Stimulated activated CD8-positive, alpha-beta memory T cell treated with anti-CD3 and anti-CD28 coated beads, Interleukin-2, amount 100 ng/mL, for 48 hours (primary cell): ENCODE data around the gene OR4N2.
"Not testable (repeated sequence)": the region's sequence is repeated elsewhere in the genome, so short reads cannot be mapped to it uniquely, and the experiment has no call there.

Source experiments
- DNase-seq, 2 donors: peaks; one replicate each; pipeline ENCODE4 v3.0.0-alpha.2; 2020; ENCODE audit warnings: low read depth in 2 of 2

OR4N2 gene, protein sequence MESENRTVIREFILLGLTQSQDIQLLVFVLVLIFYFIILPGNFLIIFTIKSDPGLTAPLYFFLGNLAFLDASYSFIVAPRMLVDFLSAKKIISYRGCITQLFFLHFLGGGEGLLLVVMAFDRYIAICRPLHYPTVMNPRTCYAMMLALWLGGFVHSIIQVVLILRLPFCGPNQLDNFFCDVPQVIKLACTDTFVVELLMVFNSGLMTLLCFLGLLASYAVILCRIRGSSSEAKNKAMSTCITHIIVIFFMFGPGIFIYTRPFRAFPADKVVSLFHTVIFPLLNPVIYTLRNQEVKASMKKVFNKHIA

DNA sequence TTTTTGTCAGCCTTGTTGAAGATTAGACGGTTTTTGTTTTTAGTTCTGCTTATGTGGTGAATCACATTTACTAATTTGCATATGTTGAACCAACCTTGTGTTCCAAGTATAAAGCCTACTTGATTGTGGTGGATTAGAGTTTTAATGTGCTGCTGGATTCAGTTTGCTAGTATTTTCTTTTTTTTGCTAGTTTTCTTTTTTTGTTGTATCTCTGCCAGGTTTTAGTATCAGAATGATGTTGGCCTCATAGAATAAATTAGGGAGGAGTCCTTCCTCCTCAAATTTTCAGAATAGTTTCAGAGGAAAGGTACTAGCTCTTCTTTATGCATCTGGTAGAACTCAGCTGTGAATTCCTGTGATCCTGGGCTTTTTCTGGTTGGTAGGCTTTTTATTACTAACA, at the start of gene OR4N2:
OR4N2 (plus strand) TSS at position 301 of the 400 bp plus-strand sequence. CDS start 23,679 bp downstream, outside the sequence.
- not testable (repeated sequence) for DNase-seq

DNA sequence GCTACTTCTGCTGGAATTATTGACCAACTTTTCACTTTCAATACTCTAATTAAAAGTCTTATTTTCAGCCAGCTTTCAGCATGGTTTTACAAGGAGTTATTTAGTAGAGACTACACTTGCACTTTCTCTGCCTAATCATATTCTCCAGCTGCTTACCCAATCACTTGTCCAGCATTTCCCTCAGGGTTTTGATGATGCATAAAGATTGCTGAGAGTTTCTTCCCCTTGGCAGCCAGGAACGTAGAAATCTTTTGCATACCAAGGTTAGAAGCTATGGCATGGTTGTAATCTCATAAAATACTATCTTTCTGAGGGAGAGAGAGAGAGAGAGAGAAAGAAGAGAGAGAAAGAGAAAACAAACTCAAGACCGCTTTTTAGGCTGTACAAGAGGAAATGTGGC, 49.4 kb upstream of the OR4N2 start:
- DNase-seq, result no peak

DNA sequence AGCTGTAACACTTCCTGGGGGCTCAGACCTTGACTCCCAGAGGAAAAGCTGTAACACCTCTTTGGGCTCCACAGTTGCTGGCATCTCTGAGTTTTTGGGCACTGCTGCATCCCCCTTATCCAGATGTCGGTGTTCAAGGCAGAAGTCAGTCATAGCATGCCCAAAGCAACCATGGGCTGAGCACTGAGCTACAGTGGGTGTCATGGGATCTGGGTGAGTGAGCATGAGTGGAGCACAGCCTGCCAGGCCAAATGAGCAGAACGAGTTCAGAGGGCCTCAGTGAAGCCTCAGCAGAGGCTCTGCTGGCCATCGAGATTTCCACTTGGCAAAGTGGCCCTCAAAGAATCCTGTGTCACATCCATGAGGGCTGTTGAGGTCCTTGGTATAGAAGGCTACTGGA, 32.1 kb upstream of the OR4N2 start:
- not testable (repeated sequence) for DNase-seq

DNA sequence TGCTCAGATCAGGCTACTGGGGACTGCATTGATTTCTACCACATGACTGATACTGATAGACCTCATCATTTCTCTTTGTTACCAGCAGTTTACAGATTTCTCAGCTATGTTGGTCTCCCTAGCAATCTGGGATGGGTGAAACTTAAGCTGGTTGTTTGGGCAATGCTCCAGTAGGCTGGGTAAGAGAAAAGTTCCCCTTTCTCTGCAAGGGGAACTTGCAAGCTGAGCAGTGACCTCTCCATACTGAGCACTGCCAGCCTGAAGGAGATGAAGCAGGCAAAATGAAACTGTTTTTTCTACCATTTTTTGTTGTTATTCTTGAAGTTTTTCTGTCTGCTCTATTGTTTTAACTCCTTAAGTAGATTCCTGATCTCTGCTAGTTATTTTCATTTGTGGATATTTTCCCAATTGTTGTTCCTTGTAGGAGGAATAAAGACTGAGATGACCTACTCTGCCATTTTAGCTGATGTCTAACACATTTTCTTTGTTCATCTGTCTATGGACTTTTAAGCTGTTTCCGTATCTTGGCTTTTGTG, 31.6 kb upstream of the OR4N2 start:
- no peak for DNase-seq

DNA sequence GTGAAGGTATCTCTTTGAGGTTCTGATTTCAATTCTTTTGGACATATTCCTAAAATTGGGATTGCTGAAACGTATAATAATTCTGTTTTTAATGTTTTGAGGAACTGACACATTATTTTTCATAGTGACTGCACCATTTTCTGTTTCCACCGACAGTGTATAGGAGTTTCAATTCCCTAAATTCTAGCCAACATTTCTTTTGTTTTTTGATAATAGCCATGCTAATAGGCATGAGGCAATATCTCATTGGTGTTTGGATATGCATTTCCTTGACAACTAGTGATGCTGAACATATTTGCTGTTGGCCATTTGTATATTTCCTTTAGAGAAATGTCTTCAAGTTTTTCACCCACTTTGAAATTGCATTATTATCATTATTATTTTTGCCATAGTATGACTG, 31.1 kb upstream of the OR4N2 start:
- not testable (repeated sequence) for DNase-seq

DNA sequence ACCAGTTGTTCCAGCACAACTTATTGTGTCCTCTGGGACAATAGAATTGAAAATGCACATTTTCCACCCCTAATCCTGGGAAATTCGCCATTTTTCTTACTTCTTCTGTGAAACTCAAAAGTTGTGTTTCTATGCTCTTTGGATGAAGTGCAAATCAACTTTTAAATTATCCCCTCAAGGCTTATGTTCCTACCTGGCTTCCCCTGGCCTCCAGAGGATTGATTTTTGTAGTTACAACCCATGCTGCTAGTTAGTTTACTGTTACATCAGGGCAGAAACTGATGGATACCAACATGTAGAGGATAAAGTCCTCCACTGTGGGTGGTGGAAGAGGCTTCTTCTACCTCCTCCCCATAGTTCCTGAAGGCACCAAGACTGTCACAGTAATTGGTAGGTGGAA, 30.4 kb upstream of the OR4N2 start, which contains the start of gene OR4M1:
OR4M1 (plus strand) TSS at position 301 of the 400 bp plus-strand sequence. CDS start 6,819 bp downstream, outside the sequence.
- DNase-seq, result not testable (repeated sequence)

DNA sequence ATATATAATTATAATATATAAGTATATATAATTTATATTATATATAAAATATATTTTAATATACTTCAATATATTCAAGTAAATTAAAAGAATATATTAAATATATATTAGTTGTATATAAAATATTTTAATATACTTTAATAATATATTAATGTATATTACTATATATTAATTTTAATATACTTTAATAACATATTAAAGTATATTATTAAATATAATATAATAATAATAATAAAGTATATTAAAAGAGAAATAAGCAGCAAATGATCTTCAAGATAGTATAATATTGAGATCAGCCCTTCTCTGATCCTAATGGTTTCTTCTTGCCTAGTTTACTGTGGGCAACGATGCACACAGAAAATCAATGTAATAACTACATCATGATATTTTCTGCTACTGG, 28.0 kb upstream of the OR4N2 start:
- no peak for DNase-seq

DNA sequence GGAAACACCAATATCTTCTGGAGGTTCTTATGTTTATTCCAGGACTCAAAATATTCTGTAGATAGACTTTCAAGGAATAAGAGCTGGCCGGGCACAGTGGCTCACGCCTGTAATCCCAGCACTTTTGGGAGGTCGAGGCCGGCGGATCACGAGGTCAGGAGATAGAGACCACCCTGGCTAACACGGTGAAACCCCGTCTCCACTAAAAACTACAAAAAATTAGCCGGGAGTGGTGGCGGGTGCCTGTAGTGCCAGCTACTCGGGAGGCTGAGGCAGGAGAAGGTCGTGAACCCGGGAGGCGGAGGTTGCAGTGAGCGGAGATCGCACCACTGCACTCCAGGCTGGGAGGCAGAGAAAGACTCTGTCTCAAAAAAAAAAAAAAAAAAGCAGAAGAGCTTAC, 17.7 kb upstream of the OR4N2 start:
- DNase-seq, result not testable (repeated sequence)

DNA sequence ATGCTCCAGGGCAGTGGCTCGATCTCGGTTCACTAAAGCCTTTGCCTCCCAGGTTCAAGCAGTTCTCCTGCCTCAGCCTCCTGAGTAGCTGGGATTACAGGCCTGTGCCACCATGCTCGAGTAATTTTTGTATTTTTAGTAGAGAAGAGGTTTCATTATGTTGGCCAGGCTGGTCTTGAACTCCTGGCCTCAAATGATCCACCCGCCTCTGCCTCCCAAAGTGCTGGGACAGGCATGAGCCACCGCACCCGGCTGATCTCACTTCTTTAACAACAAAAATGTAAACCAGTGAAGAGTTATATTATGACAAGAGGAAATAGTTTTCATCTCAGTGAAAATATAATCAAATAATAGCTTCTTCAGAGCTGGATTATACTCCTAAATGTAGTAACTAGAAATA, 16.3 kb upstream of the OR4N2 start:
- not testable (repeated sequence) for DNase-seq

DNA sequence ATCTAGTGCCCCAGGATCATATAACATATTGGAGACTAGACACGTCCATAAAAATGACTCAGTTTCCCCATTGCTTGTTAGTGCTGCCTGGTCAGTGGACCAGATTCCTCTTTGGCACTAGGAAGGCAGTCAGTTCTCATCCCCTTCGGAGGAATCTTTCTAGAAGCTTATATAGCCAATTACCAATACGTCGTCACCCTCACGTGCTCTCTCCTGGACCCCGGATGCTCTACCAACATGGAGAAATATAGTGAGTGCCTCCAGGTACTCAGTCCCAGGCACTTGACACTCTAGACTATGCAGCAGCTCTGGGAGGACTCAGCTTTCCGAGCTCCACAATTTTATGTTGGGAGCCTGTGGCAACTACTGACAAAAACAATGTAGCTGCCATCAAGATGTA, 15.4 kb upstream of the OR4N2 start:
- DNase-seq, result not testable (repeated sequence)

DNA sequence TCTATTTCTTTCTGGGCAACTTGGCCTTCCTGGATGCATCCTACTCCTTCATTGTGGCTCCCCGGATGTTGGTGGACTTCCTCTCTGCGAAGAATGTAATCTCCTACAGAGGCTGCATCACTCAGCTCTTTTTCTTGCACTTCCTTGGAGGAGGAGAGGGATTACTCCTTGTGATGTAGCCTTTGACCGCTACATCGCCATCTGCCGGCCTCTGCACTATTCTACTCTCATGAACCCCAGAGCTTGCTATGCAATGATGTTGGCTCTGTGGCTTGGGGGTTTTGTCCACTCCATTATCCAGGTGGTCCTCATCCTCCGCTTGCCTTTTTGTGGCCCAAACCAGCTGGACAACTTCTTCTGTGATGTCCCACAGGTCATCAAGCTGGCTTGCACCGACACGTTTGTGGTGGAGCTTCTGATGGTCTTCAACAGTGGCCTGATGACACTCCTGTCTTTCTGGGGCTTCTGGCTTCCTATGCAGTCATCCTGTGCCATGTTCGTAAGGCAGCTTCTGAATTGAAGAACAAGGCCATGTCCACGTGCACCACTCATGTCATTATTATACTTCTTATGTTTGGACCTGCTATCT, 7.0 kb upstream of the OR4N2 start:
- DNase-seq, result not testable (repeated sequence)

DNA sequence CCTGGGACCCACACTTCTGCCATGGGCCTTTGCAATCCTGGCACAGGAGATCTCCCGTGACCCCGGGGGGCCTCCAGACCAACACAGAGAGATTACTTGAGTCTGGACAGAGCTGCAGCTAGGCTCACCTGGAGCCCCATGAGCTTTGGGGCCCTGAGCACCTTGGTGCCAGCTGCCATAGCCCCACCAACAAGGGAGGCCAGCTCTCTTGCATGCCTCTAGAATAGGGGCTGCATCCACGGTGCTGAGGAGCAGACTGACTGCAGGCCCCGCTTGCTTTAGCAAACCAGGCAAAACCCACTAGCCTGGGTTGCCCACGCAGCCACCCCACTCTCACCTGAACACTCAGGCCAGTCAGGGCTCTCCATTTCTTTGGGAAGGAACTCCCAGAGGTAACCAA, 3.7 kb upstream of the OR4N2 start:
- DNase-seq, result no peak

DNA sequence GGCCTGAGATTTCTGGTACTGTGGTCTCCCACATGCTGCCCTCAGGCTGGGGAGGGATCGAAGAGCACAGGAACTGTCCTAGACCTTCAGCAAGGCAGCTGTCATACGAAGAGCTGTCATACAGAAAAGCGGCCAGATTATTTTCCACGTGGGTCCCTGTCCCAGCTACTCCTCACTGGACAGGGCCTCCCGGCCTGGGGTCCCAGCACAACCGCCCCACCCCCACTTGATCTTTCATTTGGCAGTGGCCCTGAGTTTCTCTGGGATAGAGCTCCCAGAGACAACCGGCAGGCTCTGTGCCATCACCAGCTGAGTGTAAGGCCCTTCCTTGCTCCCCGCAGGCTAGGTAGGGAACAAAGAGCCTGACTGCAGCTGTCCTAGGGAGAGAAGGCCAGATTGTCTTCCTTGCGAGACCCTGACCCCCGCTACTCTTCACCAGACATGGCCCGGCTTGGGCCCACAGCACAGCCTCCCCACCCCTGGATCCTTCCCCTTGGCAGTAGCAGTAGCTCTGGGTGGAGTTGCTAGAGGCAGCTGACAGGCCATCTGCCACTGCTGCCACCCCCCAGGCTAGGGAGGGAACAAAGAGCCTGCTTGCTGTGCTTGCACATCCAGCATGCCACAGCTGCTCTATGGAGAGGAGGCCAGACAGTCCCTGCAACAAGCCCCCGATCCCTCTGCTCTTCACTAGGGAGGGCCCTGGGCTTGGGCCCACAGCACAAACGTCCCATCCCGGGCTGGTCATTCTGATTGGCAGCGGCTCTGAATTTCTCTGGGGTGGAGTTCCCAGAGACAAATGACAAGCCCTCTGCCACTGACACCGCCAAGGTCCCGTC, 3.1 kb upstream of the OR4N2 start:
- DNase-seq, result no peak

DNA sequence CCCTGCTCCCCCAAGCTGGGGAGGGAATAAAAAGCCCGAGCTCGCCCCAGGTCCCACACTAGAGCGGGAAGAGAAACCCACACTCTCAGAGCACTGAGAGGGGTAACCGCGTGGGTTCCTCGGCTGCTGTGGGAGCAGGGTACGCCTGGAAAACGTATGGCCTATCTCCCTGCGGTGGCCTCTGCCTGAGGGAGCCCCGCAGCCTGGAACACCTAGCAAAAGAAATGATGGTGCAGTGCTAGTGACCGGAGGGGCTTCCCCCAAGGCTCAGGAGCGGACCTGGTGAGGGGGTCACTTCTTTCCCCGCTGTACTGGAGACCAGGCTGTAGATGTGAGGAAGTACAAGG, 2.5 kb upstream of the OR4N2 start:
- DNase-seq, result no peak

DNA sequence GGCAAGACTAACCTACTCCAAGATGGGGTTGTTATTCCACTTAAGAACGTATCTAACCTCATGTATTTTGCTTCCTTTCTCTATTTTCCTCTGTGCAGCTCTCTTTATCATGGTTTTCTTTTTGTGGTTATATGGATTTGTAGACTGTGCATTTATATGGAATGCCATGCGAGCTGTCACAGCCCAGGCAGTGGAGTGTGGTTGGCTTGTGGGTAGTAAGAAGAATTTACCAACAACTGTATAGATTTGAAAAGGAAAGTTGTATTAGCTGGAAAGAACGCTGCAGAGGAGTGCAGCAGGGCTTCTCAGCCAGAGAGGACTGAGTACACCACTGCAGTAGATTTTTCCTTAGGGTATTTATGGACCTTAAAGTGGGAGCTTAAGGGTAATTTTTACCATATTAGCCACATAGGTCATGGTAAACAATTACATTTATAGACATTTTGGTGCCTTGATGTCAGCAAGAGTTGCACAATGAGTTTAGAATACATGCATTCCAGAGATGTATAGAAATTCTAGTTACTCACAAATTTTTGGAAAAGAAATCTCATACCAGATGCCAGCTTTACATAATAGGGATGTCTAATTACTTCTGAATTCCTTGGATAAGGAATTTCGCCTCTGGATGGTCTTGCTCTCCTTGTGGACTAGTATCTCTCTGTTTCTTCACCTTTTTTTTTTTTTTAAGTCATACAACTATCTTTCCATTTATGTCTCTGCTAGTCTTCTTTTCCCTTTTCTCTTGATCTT, 9.8 kb downstream of the OR4N2 start:
- DNase-seq, result not testable (repeated sequence)

DNA sequence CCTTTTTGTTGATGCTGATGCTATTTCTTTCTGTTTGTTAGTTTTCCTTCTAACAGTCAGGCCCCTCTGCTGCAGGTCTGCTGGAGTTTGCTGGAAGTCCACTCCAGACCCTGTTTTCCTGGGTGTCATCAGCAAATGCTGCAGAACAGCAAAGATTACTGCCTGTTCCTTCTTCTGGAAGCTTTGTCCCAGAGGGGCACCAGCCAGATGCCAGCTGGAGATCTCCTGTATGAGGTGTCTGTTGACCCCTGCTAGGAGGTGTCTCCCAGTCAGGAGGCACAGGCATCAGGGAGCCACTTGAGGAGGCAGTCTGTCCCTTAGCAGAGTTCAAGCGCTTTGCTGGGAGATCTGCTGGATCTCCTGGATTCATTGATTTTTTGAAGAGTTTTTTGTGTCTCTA, 16.3 kb downstream of the OR4N2 start:
- not testable (repeated sequence) for DNase-seq

DNA sequence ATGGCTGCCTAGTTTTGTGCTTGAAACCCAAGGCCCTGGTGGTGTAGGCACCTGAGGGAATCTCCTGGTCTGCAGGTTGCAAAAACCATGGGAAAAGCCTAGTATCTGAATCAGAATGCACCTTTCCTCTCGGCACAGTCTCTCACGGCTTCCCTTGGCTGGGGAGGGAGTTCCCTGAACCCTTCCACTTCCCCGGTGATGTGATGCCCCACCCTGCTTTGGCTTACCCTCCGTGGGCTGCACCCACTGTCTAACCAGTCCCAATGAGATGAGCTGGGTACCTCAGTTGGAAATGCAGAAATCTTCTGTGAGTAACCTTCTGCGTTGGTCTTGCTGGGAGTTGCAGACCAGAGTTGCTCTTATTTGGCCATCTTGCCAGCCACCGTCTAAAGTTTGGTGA, 17.4 kb downstream of the OR4N2 start:
- not testable (repeated sequence) for DNase-seq

DNA sequence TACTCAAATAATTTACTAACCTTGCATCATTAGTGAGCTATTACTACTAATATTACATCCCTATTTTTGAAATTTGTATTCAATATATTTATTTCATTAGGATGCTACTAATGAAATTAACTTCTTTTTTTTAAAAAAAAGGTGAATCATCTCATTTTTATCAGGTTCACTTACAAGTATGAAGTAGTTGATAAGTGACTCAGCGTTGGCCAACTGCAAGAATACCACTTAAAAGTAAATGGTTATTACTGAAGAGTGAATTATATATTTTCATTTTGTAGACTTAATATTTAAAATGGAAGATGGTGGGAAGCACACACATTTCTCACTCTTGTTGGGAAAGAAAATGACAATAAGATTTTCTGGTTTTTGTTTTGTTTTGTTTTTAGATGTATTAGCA, 19.6 kb downstream of the OR4N2 start:
- DNase-seq, result no peak

DNA sequence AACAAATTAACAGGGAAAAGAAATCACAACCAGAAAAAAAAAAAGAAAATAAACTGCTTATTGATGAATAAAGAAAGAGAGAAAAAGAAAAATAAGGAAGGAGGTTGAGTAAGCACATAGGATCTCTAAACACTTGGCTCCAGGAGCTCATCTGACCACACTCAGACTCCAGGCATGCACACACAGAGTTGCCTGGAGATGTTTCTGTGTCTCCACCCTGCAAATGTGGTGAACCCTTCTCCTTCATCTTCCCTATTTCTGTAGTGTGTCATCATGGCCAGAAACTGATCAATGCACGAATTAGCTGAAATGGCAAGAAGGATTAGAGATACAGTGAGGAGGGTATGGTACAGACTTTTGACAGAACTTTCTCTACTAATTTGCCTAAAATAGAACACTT, 20.2 kb downstream of the OR4N2 start:
- no peak for DNase-seq

DNA sequence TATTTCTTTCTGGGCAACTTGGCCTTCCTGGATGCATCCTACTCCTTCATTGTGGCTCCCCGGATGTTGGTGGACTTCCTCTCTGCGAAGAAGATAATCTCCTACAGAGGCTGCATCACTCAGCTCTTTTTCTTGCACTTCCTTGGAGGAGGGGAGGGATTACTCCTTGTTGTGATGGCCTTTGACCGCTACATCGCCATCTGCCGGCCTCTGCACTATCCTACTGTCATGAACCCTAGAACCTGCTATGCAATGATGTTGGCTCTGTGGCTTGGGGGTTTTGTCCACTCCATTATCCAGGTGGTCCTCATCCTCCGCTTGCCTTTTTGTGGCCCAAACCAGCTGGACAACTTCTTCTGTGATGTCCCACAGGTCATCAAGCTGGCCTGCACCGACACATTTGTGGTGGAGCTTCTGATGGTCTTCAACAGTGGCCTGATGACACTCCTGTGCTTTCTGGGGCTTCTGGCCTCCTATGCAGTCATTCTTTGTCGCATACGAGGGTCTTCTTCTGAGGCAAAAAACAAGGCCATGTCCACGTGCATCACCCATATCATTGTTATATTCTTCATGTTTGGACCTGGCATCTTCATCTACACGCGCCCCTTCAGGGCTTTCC, 24.2 kb downstream of the OR4N2 start:
- not testable (repeated sequence) for DNase-seq

DNA sequence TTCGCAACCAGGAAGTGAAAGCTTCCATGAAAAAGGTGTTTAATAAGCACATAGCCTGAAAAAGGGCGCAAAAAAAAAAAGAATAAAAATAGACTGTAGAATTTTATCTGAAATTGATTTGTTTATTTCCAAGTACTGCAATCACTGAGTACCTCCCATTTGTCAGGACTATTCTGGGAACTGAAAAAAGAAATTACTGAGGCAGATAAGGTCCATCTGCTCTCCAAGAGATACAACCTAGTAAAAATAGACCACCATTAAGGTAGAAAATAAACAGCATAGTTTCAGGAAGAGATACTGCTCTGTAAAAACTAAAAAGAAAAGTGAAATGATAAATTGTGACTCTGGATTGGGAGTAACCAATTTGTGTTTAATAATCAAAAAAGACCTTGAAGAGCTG, 24.7 kb downstream of the OR4N2 start:
- DNase-seq, result no peak
